Activated naive CD4-positive, alpha-beta T cell treated with Interleukin-2 at 50 U/mL for 16 hours (primary cell): ENCODE measurements around the gene VPS35.
"Not testable (repeated sequence)": the region's sequence is repeated elsewhere in the genome, so short reads cannot be mapped to it uniquely, and the experiment has no call there.

Experiments
- DNase-seq: peaks from one replicate; pipeline ENCODE4 v3.0.0-alpha.2; 2020

The VPS35 gene

GRCh38 chr16:46711106-46712058 is 22.4 kb upstream of the VPS35 start:
- DNase-seq: no peak

DNA sequence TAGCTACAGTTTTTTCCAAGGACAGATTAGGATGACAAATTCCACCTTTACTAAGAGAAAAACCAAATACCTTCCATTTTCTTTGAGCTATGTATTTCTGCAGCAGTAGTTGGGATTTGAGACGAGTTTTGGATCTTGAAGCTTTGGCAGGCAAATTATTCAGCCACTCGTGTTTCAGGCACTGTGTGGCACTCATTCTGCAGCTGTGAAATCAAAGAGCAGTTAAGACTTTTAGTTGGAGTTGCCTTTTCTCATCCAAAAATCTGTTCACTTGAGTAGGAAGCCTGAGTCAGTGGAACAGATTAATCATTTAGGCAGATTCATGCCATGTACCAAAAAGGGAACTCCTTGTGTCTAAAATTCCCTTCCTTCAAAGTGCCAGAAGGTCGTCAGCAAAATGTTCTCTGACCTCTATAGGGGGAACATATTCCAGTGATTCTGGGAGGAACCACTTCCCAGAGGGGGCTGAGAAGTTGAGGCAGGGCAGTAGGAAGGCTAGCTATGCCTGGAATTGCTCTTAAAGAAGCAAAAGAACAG is 20.6 kb upstream of the VPS35 start:
- no peak for DNase-seq

- DNase-seq: no peak
These were observed 17.7 kb upstream of the VPS35 start for GRCh38 chr16:46706642-46707041.

- DNase-seq: no peak
These were observed 13.1 kb upstream of the VPS35 start for GRCh38 chr16:46702030-46702429.

GRCh38 chr16:46701615-46702014 is 12.6 kb upstream of the VPS35 start:
- no peak for DNase-seq

- DNase-seq: no peak
These were observed 11.1 kb upstream of the VPS35 start for GRCh38 chr16:46700048-46700447.

DNA sequence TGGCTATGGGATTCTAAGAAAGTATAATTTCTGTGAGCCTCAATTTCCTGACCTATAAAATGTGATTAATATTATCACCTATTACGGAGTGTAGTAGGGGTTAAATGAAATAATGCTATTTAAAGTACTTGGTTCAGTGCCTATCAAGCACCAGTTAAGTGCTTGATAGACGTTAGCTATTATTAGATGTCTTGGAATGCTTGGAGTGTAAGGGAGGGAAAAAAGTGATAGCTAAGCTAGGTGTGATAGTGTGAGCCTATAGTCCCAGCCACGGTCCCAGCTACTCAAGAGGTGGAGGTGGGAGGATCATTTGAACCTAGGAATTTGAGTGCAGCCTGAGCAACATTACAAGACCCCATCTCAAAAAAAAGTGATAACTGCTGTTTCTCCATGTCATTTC is 8.0 kb upstream of the VPS35 start:
- no peak for DNase-seq

DNA sequence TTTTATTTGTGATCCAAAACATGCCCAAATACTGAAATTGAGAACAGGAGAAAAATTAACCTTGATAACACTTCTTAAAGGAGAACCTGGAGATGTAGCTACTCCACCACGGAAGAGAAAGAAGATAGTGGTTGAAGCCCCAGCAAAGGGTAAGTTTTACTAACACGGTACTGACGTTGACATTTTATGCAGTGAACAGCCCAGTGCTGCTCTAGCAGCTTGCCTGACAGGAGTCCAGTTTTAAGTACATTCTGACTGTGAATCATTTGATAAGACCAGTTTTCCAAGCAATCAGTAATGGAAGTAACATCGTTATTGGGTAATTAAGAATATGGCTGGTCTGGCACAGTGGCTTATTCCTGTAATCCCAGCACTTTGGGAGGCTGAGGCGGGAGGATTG is 7.0 kb upstream of the VPS35 start:
- no peak for DNase-seq

DNA sequence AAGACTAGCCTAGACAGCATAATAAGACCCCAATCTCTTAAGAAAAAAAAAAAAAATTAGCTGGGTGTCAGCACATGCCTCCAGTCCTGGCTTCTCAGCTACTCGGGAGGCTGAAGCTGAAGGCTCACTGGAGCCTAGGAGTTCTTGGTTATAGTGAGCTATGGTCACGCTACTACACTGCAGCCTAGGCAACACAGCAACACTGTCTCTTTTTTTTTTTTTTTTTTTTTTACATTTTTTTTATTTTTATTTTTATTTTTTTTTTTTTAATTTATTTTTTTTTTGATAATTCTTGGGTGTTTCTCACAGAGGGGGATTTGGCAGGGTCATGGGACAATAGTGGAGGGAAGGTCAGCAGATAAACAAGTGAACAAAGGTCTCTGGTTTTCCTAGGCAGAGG is 4.6 kb upstream of the VPS35 start:
- DNase-seq: no peak

DNA sequence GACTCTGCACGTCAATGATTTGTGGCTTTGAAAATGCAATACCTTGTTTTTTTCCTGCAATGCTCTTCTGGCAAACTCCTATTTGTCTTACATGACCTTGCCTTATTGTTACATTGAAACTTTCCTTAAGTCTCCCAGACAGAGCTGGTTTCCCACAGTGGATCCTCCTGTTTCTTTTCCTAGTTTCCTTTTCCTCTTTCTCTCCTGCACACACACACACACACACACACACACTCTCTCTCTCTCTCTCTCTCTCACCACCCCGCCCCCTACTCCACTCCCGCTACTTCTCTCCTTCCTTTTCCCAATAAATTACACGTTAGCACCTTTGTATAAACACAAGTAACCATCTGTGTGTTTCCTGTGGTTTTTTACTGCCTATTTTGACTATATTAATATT is 2.7 kb upstream of the VPS35 start:
- no peak for DNase-seq

DNA sequence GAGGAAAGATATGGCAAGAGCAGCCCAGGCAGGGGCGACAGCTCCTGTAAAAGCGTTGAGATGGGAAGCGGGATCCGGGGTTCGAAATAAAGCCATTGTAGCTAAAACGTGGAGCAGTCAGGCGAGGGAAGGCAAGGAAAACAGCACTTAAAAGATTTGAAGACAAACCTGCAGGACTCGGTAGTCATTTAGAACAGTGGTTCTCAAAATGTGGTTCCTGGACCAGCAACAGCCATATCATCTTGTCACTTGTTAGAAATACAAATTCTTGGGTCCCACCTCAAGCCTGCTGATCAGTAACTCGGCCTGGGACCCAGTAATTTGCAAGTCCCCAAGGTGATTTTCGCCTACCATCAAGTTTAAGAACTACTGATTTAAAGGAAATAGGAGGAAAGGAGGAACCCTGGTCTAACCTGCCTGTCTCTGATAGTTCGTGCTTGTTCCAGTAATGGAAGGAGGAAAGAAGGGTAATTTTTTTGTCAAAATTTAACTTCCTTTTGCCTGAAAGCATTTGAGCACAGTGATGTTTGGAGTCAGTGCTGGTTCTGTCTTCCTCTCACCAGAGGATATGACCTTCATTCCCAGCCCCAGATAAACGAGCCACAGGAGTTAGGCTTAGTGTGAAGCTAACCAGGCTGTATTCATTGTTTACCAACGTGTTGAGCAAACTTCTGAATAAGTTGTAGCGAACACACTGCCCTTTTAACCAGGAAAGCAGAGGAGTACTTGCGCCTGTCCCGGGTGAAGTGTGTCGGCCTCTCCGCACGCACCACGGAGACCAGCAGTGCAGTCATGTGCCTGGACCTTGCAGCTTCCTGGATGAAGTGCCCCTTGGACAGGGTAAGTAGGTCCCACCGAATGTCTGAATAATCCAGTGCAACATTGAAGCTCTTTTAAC is 1.6 kb upstream of the VPS35 start:
- DNase-seq: no peak

GRCh38 chr16:46689365-46690280 is 645 bp upstream of the VPS35 start, which contains the start of gene ORC6:
ORC6 (plus strand) TSS chr16:46689659; CDS start chr16:46689706, 47 bp downstream.
- peak; percentile 98 for DNase-seq

DNA sequence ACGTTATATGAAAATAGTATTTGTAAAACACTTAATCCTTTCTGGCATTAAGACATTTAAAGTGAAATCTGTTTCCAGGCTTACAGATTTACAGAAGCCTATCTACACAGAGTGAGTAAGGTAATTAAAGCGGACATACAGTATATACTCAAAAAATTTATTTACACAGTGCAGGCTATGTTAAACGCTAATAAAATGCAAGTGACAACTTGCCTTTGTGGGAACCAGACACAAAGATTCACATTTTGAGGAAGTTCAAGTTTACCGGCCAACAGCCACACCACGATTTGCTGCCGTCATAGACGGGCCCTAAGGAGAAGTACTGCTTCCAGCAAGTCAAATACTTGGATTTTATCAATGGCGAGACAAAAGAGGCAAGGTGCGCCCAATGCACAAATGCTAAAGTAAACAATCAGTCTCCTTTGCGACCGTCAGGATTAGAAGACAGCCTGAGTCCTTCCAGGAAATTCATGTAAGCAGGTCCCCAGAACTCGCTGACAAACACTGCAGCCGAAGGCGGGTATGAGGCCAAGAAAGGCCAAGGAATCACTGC is 801 bp downstream of the VPS35 start:
- no peak for DNase-seq

GRCh38 chr16:46687486-46687885 is 1.5 kb downstream of the VPS35 start:
- no peak for DNase-seq

DNA sequence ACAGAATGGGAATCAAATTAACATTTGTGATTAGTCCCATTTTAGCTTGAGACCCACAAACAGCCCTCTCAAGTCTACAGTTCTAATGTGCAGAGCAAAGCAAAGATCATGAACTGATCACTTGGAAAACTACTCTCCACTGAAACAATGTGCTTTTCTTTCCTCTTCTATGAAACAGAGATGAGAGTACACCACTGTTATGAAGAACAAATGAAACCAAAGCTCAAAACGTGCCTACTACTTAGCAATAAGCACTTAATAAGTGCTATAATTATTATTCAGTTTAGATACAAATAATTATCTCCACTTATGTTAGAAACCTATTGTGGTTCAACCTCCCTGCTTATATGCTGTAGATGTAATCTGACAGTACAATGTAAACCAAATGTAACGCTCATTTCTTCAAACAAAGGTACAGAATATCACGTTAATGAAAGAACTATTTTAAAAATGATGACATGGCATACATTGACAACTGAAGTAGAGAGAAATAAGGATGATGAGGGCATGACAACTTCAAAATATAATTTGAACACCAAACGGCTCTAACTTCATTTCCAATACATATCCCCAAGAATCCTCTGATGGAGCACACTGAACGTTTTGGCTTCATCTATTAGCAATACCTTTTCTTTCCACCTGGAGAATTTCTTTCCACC is 2.0 kb downstream of the VPS35 start:
- no peak for DNase-seq

DNA sequence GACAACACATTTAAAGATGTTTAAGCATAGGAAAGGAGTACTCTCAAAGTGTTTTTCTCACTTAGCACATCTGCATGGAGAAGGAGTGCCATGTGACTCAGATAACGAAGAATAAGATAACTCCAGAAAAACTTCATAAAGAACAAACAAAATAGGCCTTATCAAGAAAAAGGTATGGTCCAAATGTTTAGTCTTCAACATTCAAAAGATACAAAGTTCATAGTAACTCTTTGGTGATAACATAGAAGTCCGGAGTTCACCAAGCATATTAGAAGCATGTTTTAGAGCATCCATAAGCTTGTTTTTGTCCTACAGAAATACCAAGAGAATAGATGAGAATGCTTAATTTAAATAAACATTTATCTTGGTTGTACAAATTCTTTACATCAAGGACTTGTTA is 7.1 kb downstream of the VPS35 start:
- not testable (repeated sequence) for DNase-seq

DNA sequence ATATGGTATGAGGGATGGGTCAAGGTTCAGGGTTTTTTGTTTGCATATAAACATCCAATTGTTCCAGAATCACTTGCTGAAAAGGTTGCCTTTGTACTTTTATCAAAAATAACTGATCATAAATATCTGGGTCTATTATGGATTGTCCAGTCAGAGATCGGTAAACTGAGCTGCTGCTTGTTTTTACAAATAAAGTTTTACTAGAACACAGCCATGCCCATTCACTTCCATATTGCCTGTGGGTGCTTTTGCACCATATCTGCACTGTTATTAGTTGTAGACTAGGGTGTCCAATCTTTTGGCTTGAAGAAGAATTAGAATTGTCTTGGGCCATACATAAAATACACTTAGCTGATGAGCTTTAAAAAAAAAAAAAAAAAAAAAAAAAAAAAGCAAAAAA is 11.0 kb downstream of the VPS35 start:
- not testable (repeated sequence) for DNase-seq

GRCh38 chr16:46673320-46674013 is 15.5 kb downstream of the VPS35 start:
- DNase-seq: peak; percentile 42

- DNase-seq: no peak
These were observed 26.9 kb downstream of the VPS35 start for GRCh38 chr16:46662123-46662522.

DNA sequence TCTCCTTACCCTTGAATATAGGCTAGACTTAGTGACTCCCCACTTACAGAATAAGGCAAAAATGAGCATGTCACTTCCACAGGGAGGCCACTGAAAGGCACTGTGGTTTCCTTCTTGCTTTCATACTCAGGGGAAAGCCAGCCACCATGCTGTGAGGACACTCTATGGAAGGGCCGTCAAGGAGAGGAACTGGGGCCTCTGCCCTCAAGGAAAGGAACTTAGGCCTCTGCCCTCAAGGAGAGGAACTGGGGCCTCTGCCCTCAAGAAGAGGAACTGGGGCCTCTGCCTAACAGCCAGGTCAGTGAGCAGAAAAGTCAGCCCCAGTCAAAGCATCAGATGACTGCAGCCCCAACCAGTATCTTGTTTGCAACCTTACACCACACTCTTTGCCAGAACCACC is 30.1 kb downstream of the VPS35 start:
- DNase-seq: no peak

DNA sequence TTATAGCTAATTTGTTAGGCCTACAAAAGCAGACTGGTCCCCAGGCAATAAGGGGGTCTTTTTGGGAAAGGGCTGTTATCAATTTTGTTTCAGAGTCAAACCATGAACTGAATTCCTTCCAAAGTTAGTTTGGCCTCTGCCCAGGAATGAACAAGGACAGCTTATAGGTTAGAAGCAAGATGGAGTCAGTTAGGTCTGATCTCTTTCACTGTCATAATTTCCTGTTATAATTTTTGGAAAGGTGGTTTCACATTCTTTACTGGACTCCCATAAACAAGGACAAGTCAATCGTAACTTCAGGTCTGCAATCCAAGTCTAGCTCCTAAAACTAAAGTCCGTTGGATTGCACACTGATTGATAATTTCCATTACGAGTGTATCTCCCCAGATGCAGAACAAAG is 37.7 kb downstream of the VPS35 start:
- DNase-seq: no peak
